Spleen (tissue), 7 donors: ENCODE data around the gene UTS2R.

Experiments used
- CTCF ChIP-seq, 11 experiments: fragments of 200-600 bp in 7 of 11; fragments of 450-650 bp in 4 of 11; sonication (generic) in 4 of 11; IDR thresholded peaks in 8 of 11; conservative IDR thresholded peaks in 3 of 11; 1 replicate in 7 of 11; 2 replicates in 4 of 11; pipeline versions ENCODE4 v1.4.0 to v1.8.0; 2016 to 2021; ENCODE audit warnings: antibody characterized with exemption in 11 of 11, inconsistent platforms in 4 of 11, mild to moderate bottlenecking in 1 of 11
- POLR2A ChIP-seq, 3 donors: fragments of 450-650 bp; IDR thresholded peaks; one replicate each; pipeline ENCODE4 v1.5.1; 2017; ENCODE audit warnings: antibody characterized with exemption in 3 of 3, mild to moderate bottlenecking in 1 of 3
- POLR2AphosphoS5 ChIP-seq, 3 donors: sonication (generic); formaldehyde crosslinking; IDR thresholded peaks; one replicate each; pipeline ENCODE4 v1.5.1; 2017; ENCODE audit warnings: antibody characterized with exemption in 3 of 3
- donor health status: DM: no; HTN: no; CAD: no; lungs with moderate emphysema.
- donor health status: DM: no; HTN: no; CAD: no.
- donor health status: DM: no; HTN: no; CAD: no.

- TF ChIP-seq CTCF (IDR thresholded peaks at IDR 0.05 in 8 of 11, conservative IDR thresholded peaks at IDR 0.05 in 3 of 11): no peak
- no peak for TF ChIP-seq POLR2AphosphoS5 (IDR thresholded peaks at IDR 0.05)
- no peak for TF ChIP-seq POLR2A (IDR thresholded peaks at IDR 0.05)
Observed at GRCh38 chr17:82324566-82325285, 46.8 kb upstream of the UTS2R start.
